Measurements from ENCODE around the gene MADD. TPM values are rescaled to one million over a fixed set of nuclear protein-coding genes. Genes with fewer than 3 reads are reported as not detected.

MADD gene
- total RNA-seq, 6 experiments from 2014 or later = 15.2 to 21.3 (median 16.8) TPM

GRCh38 chr11:47269002-47269828 lies 718 bp upstream of the MADD start:
- H3K9me3 ChIP-seq = no peaks in the 10 kb centered on the region
- intact Hi-C loops (cut with DNase I) = loop anchor here in 1 of 2 donors (10.0 kb wide), 1 partner anchor 86 kb away; the partner anchor contains the start of gene MYBPC3
- ATAC-seq = peak; percentile 88 to 94 (median 90)
- peak overlapping the region; percentile 66 to 79 (median 77) for H3K4me3 ChIP-seq
- H3K4me1 ChIP-seq = peaks cover 0 to 17% (median 7%) of the 10 kb centered on the region in 4 donors
- WGBS (ENCODE audit: insufficient coverage, low coverage, low lambda C conversion rate, missing lambda C conversion rate) = 14% methylated on average over 7 of the region's 52 CpGs
- H3K27me3 ChIP-seq = no peaks in the 10 kb centered on the region
- peaks cover 0 to 30% (median 2%) of the 10 kb centered on the region in 4 donors for H3K36me3 ChIP-seq
- peak; percentile 93 to 94 (median 94) for DNase-seq
- TF ChIP-seq CTCF (IDR thresholded peaks at IDR 0.05) = peak in 1 of 4 donors; percentile 11
- no peak for TF ChIP-seq POLR2A (IDR thresholded peaks at IDR 0.05)
- H3K27ac ChIP-seq = peak overlapping the region; percentile 93 to 96 (median 95)

DNA sequence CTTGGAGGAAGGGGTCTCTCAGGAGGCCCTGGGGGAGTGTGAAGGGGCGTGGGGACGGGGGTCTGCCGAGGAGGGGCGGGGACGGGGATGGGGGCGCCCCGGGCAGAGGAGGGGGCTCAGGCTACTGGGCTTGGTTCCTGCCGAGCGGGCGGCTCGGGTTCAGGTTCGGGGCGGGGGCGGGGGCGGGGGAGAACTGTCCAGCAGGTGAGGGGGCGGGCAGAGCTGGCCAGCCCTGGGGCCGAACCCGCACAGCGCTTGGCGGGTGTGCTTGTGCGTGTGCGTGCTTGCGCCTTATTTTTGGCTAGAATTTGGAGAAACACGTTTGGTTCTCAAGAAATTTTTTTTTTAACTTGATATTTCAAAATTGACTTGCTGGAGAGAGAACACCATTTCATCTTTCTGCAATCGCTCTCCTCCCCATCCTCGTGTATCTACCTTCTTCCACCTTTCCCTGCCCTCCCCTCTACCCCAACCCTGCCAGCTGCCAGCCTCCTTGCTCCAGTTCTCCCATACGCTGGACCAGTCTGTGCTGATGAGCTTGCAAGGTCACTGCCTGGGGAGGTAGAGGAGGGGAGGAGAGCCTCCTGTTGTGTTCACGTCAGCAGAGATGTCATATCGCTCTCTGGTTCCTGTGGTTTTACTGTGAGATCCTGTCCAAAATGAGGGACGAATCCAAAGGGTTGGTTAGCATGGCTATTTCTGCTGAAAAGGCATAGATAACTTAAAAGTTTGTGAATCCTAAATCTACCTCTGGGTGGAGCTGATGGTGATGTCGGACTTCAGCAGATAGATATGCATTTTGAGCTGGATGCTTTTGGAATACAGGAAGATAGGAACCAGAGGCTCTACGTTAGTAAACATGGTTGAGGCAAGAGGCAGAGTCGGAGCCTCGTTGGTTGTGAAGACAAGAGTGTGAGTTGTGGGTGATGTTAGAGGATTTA lies 668 bp downstream of the MADD start:
- DNase-seq = peak in 1 of 3 donors; percentile 37
- WGBS (ENCODE audit: insufficient coverage, low coverage, low lambda C conversion rate, missing lambda C conversion rate) = 2% methylated on average over 24 of the region's 34 CpGs

GRCh38 chr11:47271328-47271727 lies 1.4 kb downstream of the MADD start:
- intact Hi-C loops (cut with DNase I) = loop anchor here in 1 of 2 donors (10.0 kb wide), 1 partner anchor 73 kb away; no protein-coding TSS in a partner anchor
- H3K4me1 ChIP-seq = peaks cover 0 to 17% (median 7%) of the 10 kb centered on the region in 4 donors
- H3K36me3 ChIP-seq = peaks cover 7 to 34% (median 16%) of the 10 kb centered on the region in 4 donors
- ATAC-seq = no peak
- H3K27ac ChIP-seq = no peak overlapping the region
- no peaks in the 10 kb centered on the region for H3K27me3 ChIP-seq
- no peak overlapping the region for H3K4me3 ChIP-seq
- no peak for DNase-seq
- no peaks in the 10 kb centered on the region for H3K9me3 ChIP-seq
- WGBS (ENCODE audit: insufficient coverage, low coverage, low lambda C conversion rate, missing lambda C conversion rate) = 19% methylated on average over 2 of the region's 4 CpGs
- TF ChIP-seq CTCF (IDR thresholded peaks at IDR 0.05) (no peak), POLR2A (IDR thresholded peaks at IDR 0.05) (no peak)

More for the DNA sequence above, 668 bp downstream of the MADD start:
- Histone ChIP-seq H3K9me3 (no peaks in the 10 kb centered on the region), H3K27ac (peak overlapping the region; percentile 93 to 96 (median 95)), H3K4me3 (peak overlapping the region; percentile 66 to 79 (median 77)), H3K4me1 (peaks cover 0 to 17% (median 7%) of the 10 kb centered on the region in 4 donors), H3K27me3 (no peaks in the 10 kb centered on the region), H3K36me3 (peaks cover 3 to 34% (median 11%) of the 10 kb centered on the region in 4 donors)
- intact Hi-C loops (cut with DNase I) = loop anchor here in 1 of 2 donors (10.0 kb wide), 1 partner anchor 74 kb away; no protein-coding TSS in a partner anchor
- ATAC-seq = peak in 3 of 4 donors; percentile 1 to 6 (median 5)
- peak in 3 of 4 donors; percentile 13 to 19 (median 15) for TF ChIP-seq CTCF (IDR thresholded peaks at IDR 0.05)
- no peak for TF ChIP-seq POLR2A (IDR thresholded peaks at IDR 0.05)

Data from right lobe of liver (tissue), 6 donors.